SU-DHL-6 (cell line): Measurements from ENCODE around the gene LMX1A.

Experiments
- H2AFZ ChIP-seq: fragments of 200-600 bp; sonication (generic); 2 replicates; pipeline ENCODE4 v1.6.1; 2014; ENCODE audit warnings: low read depth, mild to moderate bottlenecking, moderate library complexity, mixed read lengths, antibody characterized with exemption, low read length; ENCODE audit not compliant: severe bottlenecking
- H3F3A ChIP-seq: fragments of 200-600 bp; shearing (Covaris generic); 2 replicates; pipeline ENCODE4 v1.6.0; 2016; ENCODE audit warnings: antibody characterized with exemption, mild to moderate bottlenecking; ENCODE audit not compliant: insufficient read depth
- H3K27ac ChIP-seq: fragments of 200-600 bp; sonication (generic); 2 replicates; pipeline ENCODE4 v1.5.1; 2016; ENCODE audit warnings: low read depth, mild to moderate bottlenecking, low read length, moderate library complexity, mixed read lengths
- H3K27me3 ChIP-seq: fragments of 200-600 bp; sonication (generic), shearing (Covaris generic); 2 replicates; pipeline ENCODE4 v1.6.0; 2014; ENCODE audit warnings: mild to moderate bottlenecking, low read length
- H3K36me3 ChIP-seq: fragments of 200-600 bp; sonication (generic); 2 replicates; pipeline ENCODE4 v1.6.1; 2014; ENCODE audit warnings: mild to moderate bottlenecking, low read length, mixed read lengths
- H3K4me2 ChIP-seq: fragments of 300-600, 200-600 bp; shearing (Covaris generic), sonication (generic); 2 replicates; pipeline ENCODE4 v1.6.0; 2014; ENCODE audit warnings: low read length, low read depth, mild to moderate bottlenecking; ENCODE audit not compliant: poor library complexity, severe bottlenecking
- H3K4me3 ChIP-seq: fragments of 200-600 bp; sonication (generic); 2 replicates; pipeline ENCODE4 v1.5.1; 2014; ENCODE audit warnings: antibody characterized with exemption, low read length, mild to moderate bottlenecking, mixed read lengths; ENCODE audit not compliant: insufficient read depth, poor library complexity, severe bottlenecking
- H3K79me2 ChIP-seq: fragments of 200-600 bp; sonication (generic); 2 replicates; pipeline ENCODE4 v1.6.1; 2014; ENCODE audit warnings: mild to moderate bottlenecking, low read length, moderate library complexity; ENCODE audit not compliant: insufficient read depth
- H3K9ac ChIP-seq: fragments of 200-600 bp; sonication (generic); 2 replicates; pipeline ENCODE4 v1.7.0; 2014; ENCODE audit warnings: mild to moderate bottlenecking, low read length
- H3K9me2 ChIP-seq: fragments of 200-600 bp; sonication (generic); replicated peaks from 2 replicates; pipeline ENCODE4 v1.6.1; 2014; ENCODE audit warnings: low read length; ENCODE audit not compliant: insufficient read depth
- H3K9me3 ChIP-seq: fragments of 200-600 bp; sonication (generic); 2 replicates; pipeline ENCODE4 v1.6.1; 2014; ENCODE audit warnings: low read length, mixed read lengths; ENCODE audit not compliant: insufficient read depth
- H4K20me1 ChIP-seq: fragments of 200-600 bp; sonication (generic); 2 replicates; pipeline ENCODE4 v1.6.1; 2014; ENCODE audit warnings: low read depth, mild to moderate bottlenecking, antibody characterized with exemption, low read length, moderate library complexity, mixed read lengths
- CTCF ChIP-seq: fragments of 200-600 bp; sonication (generic); IDR thresholded peaks from one replicate; pipeline ENCODE4 v1.5.1; 2017; ENCODE audit warnings: antibody characterized with exemption, mild to moderate bottlenecking, low read length, moderate library complexity; ENCODE audit not compliant: insufficient read depth, poor library complexity, severe bottlenecking
- EZH2phosphoT487 ChIP-seq: fragments of 200-600 bp; sonication (generic), shearing (Covaris generic); conservative IDR thresholded peaks from 2 replicates; pipeline ENCODE4 v1.6.1; 2018; ENCODE audit warnings: mild to moderate bottlenecking, antibody characterized with exemption, low read length, moderate library complexity, mixed read lengths

Gene LMX1A

GRCh38 chr1:165265196-165265838, 91.2 kb downstream of the LMX1A start:
- Histone ChIP-seq H3K36me3 (no peaks in the 10 kb centered on the region), H3K9me2 (no peaks in the 10 kb centered on the region), H3K9me3 (no peaks in the 10 kb centered on the region), H3K4me3 (no peak overlapping the region), H3K27ac (no peak overlapping the region), H2AFZ (no peak overlapping the region), H3K4me2 (no peak overlapping the region), H4K20me1 (no peaks in the 10 kb centered on the region), H3K27me3 (no peaks in the 10 kb centered on the region), H3K79me2 (no peaks in the 10 kb centered on the region), H3K9ac (no peak overlapping the region), H3F3A (no peaks in the 10 kb centered on the region)
- TF ChIP-seq CTCF (no peak), EZH2phosphoT487 (no peak)

- no peaks in the 10 kb centered on the region for H3K36me3 ChIP-seq
- H3K9ac ChIP-seq, result no peak overlapping the region
- no peak overlapping the region for H3K4me2 ChIP-seq
- no peaks in the 10 kb centered on the region for H4K20me1 ChIP-seq
- no peaks in the 10 kb centered on the region for H3K9me3 ChIP-seq
- no peak overlapping the region for H2AFZ ChIP-seq
- no peaks in the 10 kb centered on the region for H3K9me2 ChIP-seq
- no peak overlapping the region for H3K4me3 ChIP-seq
- no peaks in the 10 kb centered on the region for H3K79me2 ChIP-seq
- TF ChIP-seq EZH2phosphoT487 (no peak), CTCF (no peak)
- no peaks in the 10 kb centered on the region for H3K27me3 ChIP-seq
- H3F3A ChIP-seq, result no peaks in the 10 kb centered on the region
- no peak overlapping the region for H3K27ac ChIP-seq
Observed at GRCh38 chr1:165259706-165260428, 96.6 kb downstream of the LMX1A start.

- Histone ChIP-seq H3K9ac (no peak overlapping the region), H3K4me2 (no peak overlapping the region), H3K27me3 (no peaks in the 10 kb centered on the region), H3K9me3 (no peaks in the 10 kb centered on the region), H3K9me2 (no peaks in the 10 kb centered on the region), H3F3A (no peaks in the 10 kb centered on the region), H3K4me3 (no peak overlapping the region), H2AFZ (no peak overlapping the region), H4K20me1 (no peaks in the 10 kb centered on the region), H3K36me3 (no peaks in the 10 kb centered on the region), H3K27ac (no peak overlapping the region), H3K79me2 (no peaks in the 10 kb centered on the region)
- no peak for TF ChIP-seq EZH2phosphoT487
- TF ChIP-seq CTCF, result no peak
Observed at GRCh38 chr1:165259236-165259635, 97.3 kb downstream of the LMX1A start.
